GM21529 (cell line): ENCODE results near the gene TCF7L2.

Experiments
- ATAC-seq: cut with Tn5 transposase; IDR thresholded peaks from one replicate; pipeline ENCODE4 v1.9.1; 2021; ENCODE audit not compliant: unreplicated experiment

TCF7L2 gene

GRCh38 chr10:113139699-113140098, 189.7 kb downstream of the TCF7L2 start:
- ATAC-seq: no peak

DNA sequence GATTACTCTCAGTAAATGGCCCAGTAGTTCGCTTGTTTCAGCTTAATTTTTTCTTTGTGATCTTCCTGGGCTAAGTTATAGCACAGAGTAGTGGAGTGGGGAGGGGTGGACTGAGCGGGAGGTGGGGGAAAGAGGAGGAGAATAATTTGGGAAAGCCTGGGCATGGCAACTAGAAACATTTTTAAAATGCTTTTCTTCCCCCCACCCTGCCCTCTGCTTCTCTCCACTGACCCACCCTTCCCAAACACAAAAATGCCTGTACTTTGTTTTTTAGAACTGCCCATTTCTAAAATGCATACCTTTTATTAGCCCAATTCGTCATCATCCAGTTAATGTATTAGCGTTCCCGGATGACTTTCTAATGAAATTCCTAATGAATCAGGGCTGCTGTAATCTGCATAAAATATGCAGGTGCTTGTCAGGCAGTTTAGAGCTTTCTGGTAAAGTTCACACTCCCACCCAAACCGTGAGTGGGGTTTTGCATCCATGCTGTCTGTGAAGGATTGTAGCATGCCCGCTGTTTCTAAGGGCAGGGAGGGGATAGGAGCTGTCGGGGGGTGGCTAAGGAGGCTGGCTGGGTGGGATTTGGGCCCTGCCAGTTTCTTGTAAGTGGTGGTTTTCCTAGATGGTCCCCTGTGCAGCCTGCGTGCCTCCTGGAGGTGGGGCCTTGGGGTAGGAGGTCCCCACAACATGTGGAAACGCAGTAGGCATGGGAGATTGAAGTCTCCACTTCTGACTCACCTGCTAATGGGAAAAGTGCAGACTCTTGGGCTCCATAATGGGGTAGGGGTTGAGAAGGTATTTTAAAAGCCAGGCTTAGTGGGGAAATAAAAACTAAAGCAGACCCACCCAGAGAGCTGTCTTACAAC, 190.3 kb downstream of the TCF7L2 start:
- ATAC-seq: no peak

- ATAC-seq: no peak
Measured at GRCh38 chr10:113142601-113143362, 192.7 kb downstream of the TCF7L2 start.

DNA sequence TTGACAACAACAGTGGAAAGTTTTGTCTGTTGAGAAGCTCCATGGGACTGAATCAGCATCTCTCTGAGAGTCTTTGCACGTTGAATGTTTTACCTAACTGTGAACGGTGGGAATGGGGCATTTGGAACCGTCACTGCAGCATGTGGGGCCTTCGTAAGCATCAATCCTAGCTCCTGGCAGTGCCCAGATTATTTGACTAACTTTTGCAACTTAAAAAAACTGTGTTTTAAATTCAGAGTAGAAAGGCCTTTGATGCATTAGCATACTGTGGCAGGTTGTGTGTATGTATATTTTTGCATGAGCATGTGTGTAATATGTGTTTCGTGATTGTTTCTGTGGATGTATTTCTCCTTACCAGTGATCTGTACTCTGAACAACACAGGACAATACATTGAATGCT, 194.5 kb downstream of the TCF7L2 start:
- no peak for ATAC-seq

DNA sequence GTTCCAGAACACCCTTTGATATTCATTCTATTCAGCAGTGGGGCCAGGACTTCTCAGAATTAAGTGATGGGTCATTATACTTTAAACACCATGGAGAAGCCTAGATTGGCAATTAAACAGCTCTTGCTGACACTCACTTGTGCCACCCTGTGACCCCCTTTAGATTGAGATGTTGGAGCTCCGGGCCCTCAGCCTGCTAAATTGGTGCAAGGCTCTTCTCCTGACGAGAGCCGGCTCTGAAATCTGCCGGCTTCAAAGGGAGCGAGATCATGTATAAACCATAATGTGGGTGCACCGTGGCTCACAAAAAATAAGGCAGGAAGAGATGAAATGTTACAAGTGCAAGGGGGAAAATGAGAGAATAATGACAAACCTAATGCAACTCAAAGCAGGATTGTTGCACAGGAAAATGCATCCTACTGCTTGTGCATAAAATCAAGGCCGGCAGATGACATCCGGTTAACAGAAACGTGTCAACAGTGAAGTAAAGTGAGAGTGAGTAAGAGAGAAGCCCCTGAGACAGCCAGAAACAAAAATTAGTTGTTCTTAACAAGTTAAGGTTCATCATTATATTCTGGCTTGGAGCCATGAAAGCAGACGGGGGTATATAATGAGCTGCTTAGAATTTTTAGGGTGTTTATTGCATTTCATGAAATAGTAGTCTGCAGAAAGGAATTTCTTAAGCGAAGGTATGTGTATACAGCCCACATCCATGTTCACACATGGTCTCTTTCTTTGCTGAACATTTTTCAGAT, 198.2 kb downstream of the TCF7L2 start:
- no peak for ATAC-seq

DNA sequence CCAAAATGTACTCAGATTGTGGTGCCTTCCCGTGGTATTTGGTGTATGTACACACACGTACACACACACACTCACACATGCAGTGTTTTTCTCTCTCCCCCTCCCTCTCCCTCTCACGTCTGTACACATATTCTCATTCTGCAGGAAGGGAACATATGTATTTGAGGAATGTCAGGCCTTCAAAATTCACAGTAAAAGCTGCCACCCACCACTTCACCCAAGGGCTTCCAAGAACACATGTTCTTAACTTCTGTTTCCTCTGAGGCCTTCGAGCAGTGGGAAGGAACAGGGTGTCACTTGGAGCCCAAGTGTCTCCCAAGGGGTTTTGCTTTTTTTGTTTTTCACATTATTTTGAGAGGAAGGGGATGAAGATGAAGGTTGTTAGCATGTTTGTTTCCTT, 198.9 kb downstream of the TCF7L2 start:
- ATAC-seq: no peak

GRCh38 chr10:113149626-113150025, 199.6 kb downstream of the TCF7L2 start:
- ATAC-seq: no peak

DNA sequence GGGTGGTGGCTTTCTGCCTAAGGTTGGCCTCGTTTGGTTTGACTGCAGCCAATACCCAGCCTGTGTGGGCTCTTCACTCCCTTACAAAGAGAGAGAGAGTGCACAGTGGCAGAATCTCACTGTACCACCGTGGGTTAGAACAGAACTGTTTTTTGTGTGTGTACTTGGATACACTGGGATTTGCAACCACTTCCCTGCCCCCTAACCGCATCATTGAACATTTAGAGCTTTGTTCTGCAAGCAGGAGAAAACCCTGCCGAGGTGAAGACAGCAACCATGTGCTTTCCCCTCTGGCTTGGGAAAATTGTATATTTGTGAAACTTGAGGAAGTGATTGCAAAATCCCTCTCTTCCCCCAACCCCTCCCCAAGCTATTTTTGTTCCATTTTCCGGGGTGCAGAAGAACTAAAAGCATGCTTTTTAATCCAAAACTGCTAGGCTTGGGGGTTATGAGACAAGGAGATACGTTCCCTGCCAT, 201.2 kb downstream of the TCF7L2 start:
- no peak for ATAC-seq

DNA sequence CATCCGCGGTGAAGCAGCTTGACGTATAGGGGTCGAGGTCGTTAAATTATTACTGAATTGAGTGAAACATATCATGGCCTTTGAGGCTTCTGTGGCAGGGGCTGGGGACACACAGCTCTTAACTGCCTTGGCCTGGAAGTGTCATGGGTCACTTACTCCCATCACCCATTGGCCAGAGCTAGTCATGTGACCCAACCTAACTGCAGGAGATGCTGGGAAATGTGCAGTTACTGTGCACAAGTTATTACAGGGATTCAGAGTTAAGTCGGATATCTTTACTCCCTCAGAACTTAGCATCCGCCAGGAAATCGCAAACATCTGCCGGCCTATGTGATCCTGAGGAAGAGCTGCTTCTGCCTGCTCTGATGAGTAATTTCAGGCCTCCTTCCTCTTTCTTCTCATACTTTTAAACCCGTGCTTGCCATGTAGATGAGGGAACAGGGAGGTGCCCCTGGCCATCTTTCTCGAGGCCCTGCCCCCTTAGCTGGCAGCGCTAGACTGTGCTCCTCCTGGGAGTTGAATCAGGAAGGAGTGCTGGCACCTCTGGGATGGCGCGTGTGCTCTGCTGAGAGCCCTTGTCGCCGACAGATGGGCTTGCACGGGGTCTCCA, 203.6 kb downstream of the TCF7L2 start:
- no peak for ATAC-seq

DNA sequence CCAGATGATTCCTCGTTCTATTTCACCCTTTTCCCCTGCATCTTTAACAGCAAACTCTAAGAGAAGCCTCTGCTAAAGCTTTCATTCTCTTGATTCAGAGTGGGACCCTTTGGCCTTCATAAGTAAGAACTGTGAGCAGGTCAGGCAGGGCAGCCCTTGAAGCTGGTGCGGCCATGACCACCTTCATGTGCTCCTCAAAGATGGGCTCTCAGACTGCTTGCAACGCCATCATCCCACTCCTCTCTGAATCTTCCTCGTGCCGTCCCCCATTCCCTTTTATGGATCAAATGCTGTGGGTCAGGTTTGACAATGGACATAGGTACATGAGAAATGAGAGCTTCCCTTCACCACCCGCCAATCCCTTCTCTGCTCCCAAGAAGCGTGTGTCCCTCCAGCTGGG, 207.4 kb downstream of the TCF7L2 start:
- ATAC-seq: no peak

GRCh38 chr10:113158183-113158582, 208.1 kb downstream of the TCF7L2 start:
- ATAC-seq: no peak

GRCh38 chr10:113159563-113159962, 209.5 kb downstream of the TCF7L2 start:
- ATAC-seq: no peak

DNA sequence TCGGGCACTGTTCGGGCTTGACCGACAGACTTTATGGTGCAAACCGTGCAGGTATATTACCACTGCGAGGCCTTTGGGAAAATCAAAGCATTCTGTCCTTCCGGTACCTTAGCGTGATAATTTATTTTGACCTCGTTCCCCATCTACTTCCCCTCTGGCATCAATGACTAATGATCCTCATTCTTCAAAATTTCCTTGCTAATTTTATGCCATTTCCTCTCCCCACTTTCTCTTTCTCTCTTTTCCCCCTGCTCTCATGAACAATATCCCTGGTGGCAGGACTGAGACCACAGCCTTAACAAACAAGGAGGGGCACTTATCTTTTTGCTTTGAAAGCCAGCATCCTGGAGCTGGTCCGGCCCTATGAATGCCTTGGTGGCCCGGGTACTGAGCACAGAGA, 210.6 kb downstream of the TCF7L2 start:
- ATAC-seq: no peak

DNA sequence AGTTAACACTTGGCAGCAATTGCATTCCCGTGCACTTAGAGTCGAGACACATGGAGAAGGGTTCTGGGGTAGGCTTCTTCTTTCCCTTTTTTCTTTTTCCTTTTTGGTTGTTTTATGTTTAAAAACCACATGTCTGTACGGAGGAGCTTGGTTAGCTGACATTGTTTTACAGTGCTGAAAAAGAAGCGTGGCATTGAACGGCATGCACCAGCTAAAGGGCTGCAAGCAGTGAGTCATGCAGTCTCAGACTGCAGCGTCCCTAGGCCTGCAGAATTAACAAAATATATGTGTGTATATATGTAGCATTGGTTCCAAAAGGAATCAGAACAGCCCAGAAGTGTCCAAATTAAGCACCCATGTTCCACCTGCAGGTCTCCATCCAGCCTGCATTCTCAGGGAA, 211.0 kb downstream of the TCF7L2 start:
- no peak for ATAC-seq

DNA sequence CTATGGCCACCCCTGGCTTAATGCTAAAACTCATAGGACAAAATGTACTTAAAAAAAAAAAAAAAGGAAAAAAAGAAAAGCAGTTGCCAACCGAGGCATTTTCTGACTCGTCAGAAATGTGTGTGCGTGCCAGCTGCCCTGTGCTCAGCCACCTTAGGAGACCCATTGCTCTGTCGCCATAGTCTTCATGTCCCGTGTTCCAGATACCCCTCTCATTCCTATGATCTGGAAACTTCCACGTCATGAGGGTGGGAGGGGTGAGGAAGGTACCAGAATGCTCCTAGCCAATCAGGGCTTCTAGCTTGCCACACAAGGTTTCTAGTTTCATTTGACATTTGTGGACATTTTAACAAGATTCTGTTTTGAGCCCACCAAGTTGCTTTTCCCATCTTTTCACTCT, 212.9 kb downstream of the TCF7L2 start:
- ATAC-seq: no peak

DNA sequence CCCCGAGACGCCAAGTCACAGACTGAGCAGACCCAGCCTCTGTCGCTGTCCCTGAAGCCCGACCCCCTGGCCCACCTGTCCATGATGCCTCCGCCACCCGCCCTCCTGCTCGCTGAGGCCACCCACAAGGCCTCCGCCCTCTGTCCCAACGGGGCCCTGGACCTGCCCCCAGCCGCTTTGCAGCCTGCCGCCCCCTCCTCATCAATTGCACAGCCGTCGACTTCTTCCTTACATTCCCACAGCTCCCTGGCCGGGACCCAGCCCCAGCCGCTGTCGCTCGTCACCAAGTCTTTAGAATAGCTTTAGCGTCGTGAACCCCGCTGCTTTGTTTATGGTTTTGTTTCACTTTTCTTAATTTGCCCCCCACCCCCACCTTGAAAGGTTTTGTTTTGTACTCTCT, 215.6 kb downstream of the TCF7L2 start:
- ATAC-seq: no peak

DNA sequence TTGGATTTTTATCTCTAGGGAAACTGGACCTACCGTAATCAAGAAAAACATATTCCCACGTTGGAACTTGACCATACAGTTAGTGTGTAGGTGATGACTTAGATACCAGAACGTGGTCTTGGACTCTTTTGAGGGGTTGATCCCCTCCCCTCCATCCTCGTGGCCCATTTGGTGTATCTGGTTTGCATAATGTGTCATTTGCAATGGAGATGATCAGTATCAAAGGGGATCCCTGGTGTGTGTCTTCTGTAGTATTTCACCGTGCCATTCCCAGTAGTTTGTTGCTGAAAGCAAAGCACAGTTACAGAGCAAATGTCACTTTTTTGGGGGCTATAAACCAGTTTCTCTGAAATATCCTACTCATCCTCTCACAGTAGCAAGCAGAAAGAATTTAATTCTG, 217.7 kb downstream of the TCF7L2 start:
- ATAC-seq: no peak

- ATAC-seq: no peak
Measured at GRCh38 chr10:113168584-113168983, 218.5 kb downstream of the TCF7L2 start.

- no peak for ATAC-seq
Measured at GRCh38 chr10:113169111-113169510, 219.1 kb downstream of the TCF7L2 start.

DNA sequence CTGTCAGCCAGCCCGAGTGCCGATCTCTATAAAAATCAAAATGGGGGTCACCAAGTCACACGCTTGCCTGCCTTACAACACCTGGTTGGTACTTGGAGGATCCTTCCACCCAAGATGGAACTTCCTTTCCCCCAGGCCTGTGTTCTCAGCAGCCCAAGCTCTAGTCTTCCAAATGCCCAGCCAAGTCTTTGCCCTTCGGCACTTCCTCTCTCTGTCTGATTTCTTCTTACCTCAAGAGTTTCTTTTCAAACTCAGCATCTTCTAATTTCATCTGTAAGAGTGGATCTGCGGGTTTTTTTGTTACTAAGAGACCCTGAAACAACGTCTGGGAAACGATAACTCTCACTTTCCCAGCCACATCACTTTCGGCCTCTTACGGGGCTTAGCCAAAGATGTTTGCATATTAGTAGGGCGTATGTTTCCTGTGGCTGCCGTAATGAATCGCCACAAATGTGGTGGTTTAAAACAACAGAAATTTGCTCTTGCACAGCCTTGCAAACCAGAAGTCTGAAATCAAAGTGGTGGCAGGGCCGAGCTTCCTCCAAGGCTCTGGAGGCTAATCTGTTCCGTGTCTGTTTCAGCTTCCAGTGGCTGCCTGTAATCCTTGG, 219.9 kb downstream of the TCF7L2 start:
- ATAC-seq: peak; percentile 98

DNA sequence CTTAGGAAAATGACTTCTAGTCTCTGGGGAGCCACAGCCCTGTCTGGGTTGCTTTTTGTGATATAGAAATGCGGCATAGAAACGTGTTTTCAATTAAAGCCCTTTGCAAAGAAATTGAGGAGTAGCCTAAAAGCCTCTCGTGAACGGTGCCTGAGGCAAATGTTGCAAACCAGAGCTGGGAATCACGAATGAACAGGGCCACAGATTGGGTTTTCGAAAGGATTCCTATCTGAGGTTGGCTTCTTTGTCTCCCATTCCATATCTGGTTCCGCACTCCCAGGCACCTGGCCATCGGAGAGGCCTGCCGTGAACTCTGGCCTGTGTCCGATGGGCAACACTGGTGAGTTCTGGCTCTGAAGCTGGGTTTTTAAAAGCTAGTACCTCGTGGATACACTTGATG, 221.6 kb downstream of the TCF7L2 start:
- ATAC-seq: no peak
